C4-2B (cell line): ENCODE results near the gene GPC5.

ENCODE experiments used
- H3K27ac ChIP-seq: fragments of 450-650 bp; 2 replicates; pipeline ENCODE4 v1.5.1; 2017
- ZFX ChIP-seq: fragments of 450-650 bp; IDR thresholded peaks from 2 replicates; pipeline ENCODE4 v1.6.1; 2017
- TF ChIP-seq, protein P1 (sequence below): fragments of 450-650 bp; conservative IDR thresholded peaks from 2 replicates; pipeline ENCODE4 v1.5.1; 2017; ENCODE audit warnings: mild to moderate bottlenecking

Gene GPC5

DNA sequence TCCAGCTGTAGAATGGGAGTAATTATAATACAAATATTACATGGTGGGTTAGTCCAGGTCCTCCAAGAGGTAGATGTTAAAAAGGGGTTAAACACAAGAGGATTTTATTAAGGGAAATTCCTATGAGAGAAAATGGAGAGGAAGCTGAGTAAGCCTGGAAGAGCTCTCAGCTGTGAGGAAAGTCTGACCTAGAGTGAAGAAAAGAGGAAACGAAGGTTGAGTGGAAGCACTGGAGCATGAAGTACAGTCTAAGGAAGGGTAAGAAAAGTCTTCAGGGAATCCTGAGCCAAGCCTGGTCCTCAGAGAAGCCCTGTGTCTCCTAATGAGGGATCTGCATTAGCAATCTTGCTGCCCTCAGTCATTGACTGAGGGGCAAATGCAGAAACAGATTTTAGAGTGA, 506.2 kb downstream of the GPC5 start:
- TF ChIP-seq, protein P1, sequence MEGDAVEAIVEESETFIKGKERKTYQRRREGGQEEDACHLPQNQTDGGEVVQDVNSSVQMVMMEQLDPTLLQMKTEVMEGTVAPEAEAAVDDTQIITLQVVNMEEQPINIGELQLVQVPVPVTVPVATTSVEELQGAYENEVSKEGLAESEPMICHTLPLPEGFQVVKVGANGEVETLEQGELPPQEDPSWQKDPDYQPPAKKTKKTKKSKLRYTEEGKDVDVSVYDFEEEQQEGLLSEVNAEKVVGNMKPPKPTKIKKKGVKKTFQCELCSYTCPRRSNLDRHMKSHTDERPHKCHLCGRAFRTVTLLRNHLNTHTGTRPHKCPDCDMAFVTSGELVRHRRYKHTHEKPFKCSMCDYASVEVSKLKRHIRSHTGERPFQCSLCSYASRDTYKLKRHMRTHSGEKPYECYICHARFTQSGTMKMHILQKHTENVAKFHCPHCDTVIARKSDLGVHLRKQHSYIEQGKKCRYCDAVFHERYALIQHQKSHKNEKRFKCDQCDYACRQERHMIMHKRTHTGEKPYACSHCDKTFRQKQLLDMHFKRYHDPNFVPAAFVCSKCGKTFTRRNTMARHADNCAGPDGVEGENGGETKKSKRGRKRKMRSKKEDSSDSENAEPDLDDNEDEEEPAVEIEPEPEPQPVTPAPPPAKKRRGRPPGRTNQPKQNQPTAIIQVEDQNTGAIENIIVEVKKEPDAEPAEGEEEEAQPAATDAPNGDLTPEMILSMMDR, result no peak
- TF ChIP-seq ZFX, result no peak
- no peak overlapping the region for H3K27ac ChIP-seq

DNA sequence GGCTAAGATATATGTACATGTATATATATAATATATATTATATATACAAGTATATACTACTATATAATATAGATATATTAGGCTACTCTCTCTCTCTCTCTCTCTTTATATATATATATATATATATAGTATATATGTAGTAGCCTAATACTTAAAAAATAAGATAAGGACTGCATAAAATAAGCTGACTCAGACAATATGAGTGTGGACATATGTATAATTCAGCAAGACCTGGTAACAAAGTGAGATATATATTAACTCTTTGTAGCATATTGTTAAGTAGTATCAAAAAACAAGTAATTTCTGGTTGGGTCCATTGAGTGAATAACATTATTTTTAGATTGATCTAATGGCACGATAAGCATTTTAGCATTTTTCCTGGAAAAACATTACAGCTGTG, 509.0 kb downstream of the GPC5 start:
- TF ChIP-seq, protein P1, result no peak
- no peak for TF ChIP-seq ZFX
- H3K27ac ChIP-seq, result no peak overlapping the region

DNA sequence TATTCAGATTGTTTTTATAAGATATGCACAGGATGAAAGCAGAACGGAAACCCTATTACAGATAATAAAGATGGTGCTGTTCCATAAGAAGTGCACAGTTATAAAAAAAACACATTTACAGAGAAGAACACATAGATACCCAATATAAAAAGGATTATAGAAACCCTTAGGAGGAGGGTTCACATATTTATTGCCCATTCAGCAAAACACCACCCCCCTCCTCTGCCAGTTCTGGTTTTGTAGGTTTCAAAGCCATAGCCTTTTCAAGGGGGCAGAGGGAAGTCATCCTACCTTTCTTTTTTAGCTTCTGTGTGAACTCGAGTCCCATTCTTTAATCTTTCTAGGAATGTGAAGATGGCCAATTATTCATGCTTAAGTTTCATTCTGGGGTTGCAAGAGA, 511.2 kb downstream of the GPC5 start:
- TF ChIP-seq, protein P1, result no peak
- TF ChIP-seq ZFX, result no peak

DNA sequence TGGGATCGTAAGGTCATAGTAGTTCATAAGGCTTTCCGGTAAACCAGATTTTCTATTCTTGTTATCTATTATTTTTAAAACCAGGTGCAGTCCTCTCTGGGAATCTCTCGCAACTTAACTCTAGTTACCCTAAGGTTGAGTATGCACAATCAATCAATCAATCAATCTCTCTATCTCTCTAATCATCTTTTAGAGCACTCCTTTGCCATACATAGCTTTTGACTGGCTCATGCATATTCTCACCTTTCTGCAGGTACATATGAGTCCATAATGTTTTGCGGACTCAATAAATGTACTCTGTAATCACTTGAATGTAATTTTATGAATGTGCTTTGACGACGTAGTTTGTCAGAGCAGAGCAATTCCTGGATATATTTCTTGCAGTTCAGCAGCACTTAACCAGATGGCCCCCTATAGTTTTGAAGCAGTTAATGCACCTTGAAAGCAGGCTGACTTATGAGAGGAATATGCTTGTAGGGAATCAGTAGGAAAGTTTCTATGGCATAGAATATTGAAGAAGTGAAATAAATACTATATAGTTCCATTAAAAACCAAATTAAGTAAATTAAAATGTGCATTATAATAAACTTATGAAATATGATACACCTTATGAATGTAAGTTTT, 524.7 kb downstream of the GPC5 start:
- TF ChIP-seq, protein P1, result peak; percentile 57
- no peak for TF ChIP-seq ZFX
- no peak overlapping the region for H3K27ac ChIP-seq

More for the DNA sequence above, 511.2 kb downstream of the GPC5 start:
- H3K27ac ChIP-seq, result no peak overlapping the region

DNA sequence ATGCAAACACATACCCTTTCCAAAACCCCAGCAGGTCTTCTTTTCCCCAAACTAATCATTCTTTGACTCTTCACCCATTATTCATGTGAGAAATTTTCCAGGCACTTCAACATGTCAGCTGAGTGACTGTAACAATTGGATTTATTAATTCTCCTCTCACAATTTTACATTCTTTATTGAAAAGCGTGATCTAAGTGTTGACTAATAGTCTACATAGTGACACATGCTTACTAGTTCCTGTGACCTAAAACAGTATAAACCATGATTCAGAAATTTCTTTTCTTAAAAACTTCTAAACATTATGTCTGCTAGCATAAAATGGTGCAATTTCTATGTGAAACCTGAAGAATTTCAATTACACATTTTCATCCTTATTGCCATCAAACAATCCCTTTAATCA, 532.3 kb downstream of the GPC5 start:
- TF ChIP-seq, protein P1, result no peak
- TF ChIP-seq ZFX, result no peak
- H3K27ac ChIP-seq, result no peak overlapping the region

DNA sequence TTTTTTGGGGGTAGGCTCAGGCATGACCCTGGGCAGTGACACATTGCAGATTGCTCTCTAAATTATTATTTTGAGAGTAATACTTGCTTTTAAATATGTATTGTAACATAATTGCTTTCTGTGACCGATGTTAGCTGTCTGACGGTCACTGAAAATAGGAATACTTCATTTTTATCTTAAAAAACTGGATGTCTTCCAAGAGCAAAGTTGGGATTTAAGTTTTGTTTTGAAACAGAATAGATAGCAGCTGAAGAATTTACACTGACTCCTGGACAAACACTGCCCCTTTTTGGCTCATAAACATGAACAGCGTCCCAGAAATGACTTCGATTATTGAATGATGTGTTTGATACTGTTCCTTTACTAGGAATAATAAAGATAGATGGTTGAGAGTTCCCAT, 535.9 kb downstream of the GPC5 start:
- H3K27ac ChIP-seq, result no peak overlapping the region
- TF ChIP-seq, protein P1, result no peak
- TF ChIP-seq ZFX, result no peak

DNA sequence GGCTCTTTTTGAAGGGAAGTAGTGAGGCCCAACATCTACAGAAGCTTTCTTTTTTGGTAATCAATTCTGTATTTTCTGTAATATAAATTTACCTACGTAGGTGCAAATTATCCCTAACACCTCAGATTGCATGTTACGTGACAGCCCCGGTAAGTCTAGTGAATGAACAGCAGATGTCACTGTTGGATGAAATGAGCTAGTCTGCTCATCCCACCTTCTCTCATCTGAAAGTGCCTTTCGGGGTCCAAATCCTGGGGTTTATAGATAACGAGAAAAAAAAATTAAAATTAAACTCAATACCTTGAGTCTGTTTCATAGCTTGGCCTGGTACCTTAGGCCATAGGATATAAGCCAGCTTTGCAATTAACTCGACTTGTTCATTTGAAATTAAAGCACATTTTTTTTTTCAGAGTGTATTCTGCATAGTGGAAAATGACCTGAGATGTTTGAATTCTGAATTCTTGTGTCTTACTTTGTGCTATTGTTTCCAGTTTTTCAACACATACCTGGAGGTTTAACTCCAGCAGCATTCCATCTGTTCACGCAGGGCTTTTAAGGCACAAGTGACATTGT, 548.2 kb downstream of the GPC5 start:
- TF ChIP-seq, protein P1, result peak; percentile 83
- no peak for TF ChIP-seq ZFX
- no peak overlapping the region for H3K27ac ChIP-seq
